Measurements from ENCODE around the gene KRTAP4-4. TPM values are rescaled to one million over a fixed set of nuclear protein-coding genes. Genes with fewer than 3 reads are reported as not detected.

The KRTAP4-4 gene
- total and polyA plus RNA-seq, 9 of the 15 experiments (the other 6 are each of a cell fraction or from before 2014, with no cell fraction given): not detected

- in situ Hi-C loops (cut with MboI): no loop called here
- TF ChIP-seq THAP12 (CRISPR knock-in tag; IDR thresholded peaks at IDR 0.05) (no peak), HIVEP1 (CRISPR knock-in tag; IDR thresholded peaks at IDR 0.05) (no peak), LCOR (CRISPR knock-in tag; IDR thresholded peaks at IDR 0.05) (no peak), SRSF9 (IDR thresholded peaks at IDR 0.05; ENCODE audit: borderline replicate concordance, low read depth, low read length) (no peak), CBX8 (IDR thresholded peaks at IDR 0.05; ENCODE audit: borderline replicate concordance, extremely low read depth, low read depth, low read length, poor library complexity, severe bottlenecking) (no peak), NEUROD1 (IDR thresholded peaks at IDR 0.05; ENCODE audit: borderline replicate concordance, low read depth, low read length, partially characterized antibody) (no peak), DACH1 (IDR thresholded peaks at IDR 0.05; ENCODE audit: partially characterized antibody) (no peak)
- Histone ChIP-seq H3K27ac (ENCODE audit: extremely low read depth, low read depth, low read length) (no peak overlapping the region), H3K4me3 (no peak overlapping the region), H3K79me2 (ENCODE audit: control insufficient read depth, insufficient read depth, low read length) (no peaks in the 10 kb centered on the region), H3K9me3 (replicated peaks; ENCODE audit: control insufficient read depth, insufficient read depth, low read depth, low read length) (no peaks in the 10 kb centered on the region), H3K4me2 (ENCODE audit: insufficient read depth, low read length) (no peak overlapping the region), H3K4me1 (replicated peaks in 1 of 2; ENCODE audit: control insufficient read depth in 2 of 2, insufficient read depth in 2 of 2, low read length in 2 of 2) (peaks cover 0 to 2% of the 10 kb centered on the region in 2 experiments; a peak in 2 of 5 replicates), H4K20me1 (replicated peaks; ENCODE audit: control insufficient read depth, insufficient read depth, low read length) (no peaks in the 10 kb centered on the region; the same call in 1 of the 2 replicates), H3K9me1 (ENCODE audit: control insufficient read depth, insufficient read depth, low read length) (no peaks in the 10 kb centered on the region), H3K36me3 (ENCODE audit: control insufficient read depth, insufficient read depth, low read length) (no peaks in the 10 kb centered on the region), H3K9ac (ENCODE audit: insufficient read depth in 1 of 2, low read depth in 2 of 2, low read length in 2 of 2) (no peak overlapping the region), H2AFZ (ENCODE audit: low read depth, low read length) (no peak overlapping the region), H3K27me3 (ENCODE audit: control insufficient read depth in 2 of 2, insufficient read depth in 2 of 2, low read length in 2 of 2) (peaks cover 3 to 10% of the 10 kb centered on the region in 2 experiments; a peak in 3 of 5 replicates)
- DNase-seq (ENCODE audit: extremely low read depth in 1 of 4, low spot score in 3 of 4): no peak
- ChIA-PET POLR2A (no interaction called here), CTCF (ENCODE audit: low intra/inter-chr PET ratio) (no interaction called here)
- WGBS (ENCODE audit: insufficient coverage, low coverage, missing lambda C conversion rate): 0% methylated on average over 1 of the region's 1 CpG
- ATAC-seq: no peak
- no TSS peak for BruUV-seq (replicated peaks)
- no peak for FAIRE-seq
- intact Hi-C loops (cut with micrococcal nuclease): no loop called here
These were observed 18.5 kb upstream of the KRTAP4-4 start for GRCh38 chr17:41178843-41179616.

Data from K562 (cell line).